H1 (cell line): Measurements from ENCODE around the gene UBTD2. TPM values are rescaled to one million over a fixed set of nuclear protein-coding genes. Genes with fewer than 3 reads are reported as not detected.

Source experiments
- CTCF ChIA-PET: fragments of 300-600 bp; sonication (Branson Sonifier 250); formaldehyde crosslinking; loops from one replicate; lab custom pipeline; 2021; ENCODE audit not compliant: partially characterized antibody; lab: Charles Lee
- POLR2A ChIA-PET: fragments of 300-600 bp; sonication (Branson Sonifier 250); formaldehyde crosslinking; loops from one replicate; lab custom pipeline; 2021; ENCODE audit warnings: inconsistent platforms; ENCODE audit not compliant: partially characterized antibody; lab: Charles Lee
- DNase-seq, 2 experiments: peaks; one replicate each; pipeline versions ENCODE4 v3.0.0 to v3.0.0-alpha.2; 2010 to 2022; ENCODE audit warnings: low spot score in 2 of 2, low read depth in 1 of 2, mixed read lengths in 1 of 2
- FAIRE-seq: peaks from 2 replicates; lab custom pipeline; 2011; peaks lifted over from hg19 to GRCh38; lab: Jason Lieb, UNC
- H2AFZ ChIP-seq: 2 replicates; pipeline ENCODE4 v1.8.1; 2012; ENCODE audit warnings: low read length, inconsistent platforms
- H2AK5ac ChIP-seq: 2 replicates; pipeline ENCODE4 v1.6.1; 2013; ENCODE audit warnings: low read depth, low read length
- H2BK120ac ChIP-seq: replicated peaks from 2 replicates; pipeline ENCODE3; 2013; ENCODE audit warnings: low read depth, low read length, inconsistent platforms
- H2BK12ac ChIP-seq: 2 replicates; pipeline ENCODE4 v1.6.1; 2013; ENCODE audit warnings: low read depth, low read length
- H2BK15ac ChIP-seq: 2 replicates; pipeline ENCODE4 v1.6.1; 2013; ENCODE audit warnings: low read length
- H2BK20ac ChIP-seq: 2 replicates; pipeline ENCODE4 v1.6.1; 2013; ENCODE audit warnings: low read length
- H2BK5ac ChIP-seq: 2 replicates; pipeline ENCODE4 v1.6.1; 2013; ENCODE audit warnings: low read depth, low read length
- H3K14ac ChIP-seq: 2 replicates; pipeline ENCODE4 v1.6.1; 2013; ENCODE audit warnings: inconsistent platforms; ENCODE audit not compliant: insufficient read length
- H3K18ac ChIP-seq: 2 replicates; pipeline ENCODE4 v1.6.1; 2013; ENCODE audit warnings: low read length; ENCODE audit errors: extremely low read depth
- H3K23ac ChIP-seq: 2 replicates; pipeline ENCODE4 v1.6.1; 2013; ENCODE audit warnings: inconsistent platforms; ENCODE audit not compliant: insufficient read length
- H3K23me2 ChIP-seq: 2 replicates; pipeline ENCODE4 v1.6.1; 2013; ENCODE audit warnings: low read depth, low read length
- H3K27ac ChIP-seq: 2 replicates; pipeline ENCODE4 v1.6.1; 2011; ENCODE audit warnings: low read depth, low read length, inconsistent platforms
- H3K27me3 ChIP-seq, 4 experiments: replicated peaks in 1 of 4; 1 replicate in 1 of 4; 2 replicates in 3 of 4; pipeline versions ENCODE4 v1.6.1 to v1.8.1; 2011 to 2013; ENCODE audit warnings: low read length in 3 of 4, mild to moderate bottlenecking in 3 of 4, inconsistent platforms in 2 of 4, mixed read lengths in 2 of 4, moderate library complexity in 1 of 4; ENCODE audit not compliant: control insufficient read depth in 3 of 4, insufficient read depth in 3 of 4; ENCODE audit errors: extremely low read depth in 1 of 4
- H3K36me3 ChIP-seq, 4 experiments: 2 replicates each; pipeline versions ENCODE4 v1.6.1 to v1.8.1; 2011 to 2013; ENCODE audit warnings: mild to moderate bottlenecking in 4 of 4, low read length in 3 of 4, moderate library complexity in 2 of 4, control low read depth in 1 of 4, inconsistent platforms in 1 of 4; ENCODE audit not compliant: insufficient read depth in 4 of 4, control insufficient read depth in 2 of 4
- H3K4ac ChIP-seq: replicated peaks from 2 replicates; pipeline ENCODE3; 2013; ENCODE audit warnings: low read length, low read depth, mixed read lengths, inconsistent platforms; ENCODE audit not compliant: insufficient read length
- H3K4me1 ChIP-seq, 4 experiments: replicated peaks in 1 of 4; 1 replicate in 1 of 4; 2 replicates in 3 of 4; pipeline versions ENCODE4 v1.6.1 to v1.8.1; 2011 to 2013; ENCODE audit warnings: low read length in 3 of 4, inconsistent platforms in 2 of 4, mixed read lengths in 1 of 4; ENCODE audit not compliant: insufficient read depth in 4 of 4, control insufficient read depth in 3 of 4
- H3K4me2 ChIP-seq, 2 experiments: 2 replicates each; pipeline versions ENCODE4 v1.6.1 to v1.8.1; 2011 to 2013; ENCODE audit warnings: low read depth in 2 of 2, low read length in 2 of 2, control low read depth in 1 of 2, inconsistent platforms in 1 of 2, mild to moderate bottlenecking in 1 of 2; ENCODE audit not compliant: insufficient read depth in 1 of 2
- H3K4me3 ChIP-seq, 4 experiments: fragments of 200-600, 300-600 bp in 1 of 4; sonication (generic), shearing (Covaris generic), sonication (Bioruptor Twin) in 1 of 4; 2 replicates each; pipeline versions ENCODE4 v1.5.1 to v1.8.1; 2011 to 2016; ENCODE audit warnings: low read length in 4 of 4, low read depth in 3 of 4, control low read depth in 2 of 4, inconsistent platforms in 2 of 4, mild to moderate bottlenecking in 2 of 4, mixed read lengths in 1 of 4, moderate library complexity in 1 of 4; ENCODE audit not compliant: insufficient read depth in 2 of 4; ENCODE audit errors: extremely low read depth in 1 of 4
- H3K56ac ChIP-seq: replicated peaks from 2 replicates; pipeline ENCODE3; 2013; ENCODE audit warnings: low read depth, mild to moderate bottlenecking, mixed read lengths, low read length, inconsistent platforms; ENCODE audit not compliant: insufficient read length
- H3K79me1 ChIP-seq: 2 replicates; pipeline ENCODE4 v1.6.1; 2013; ENCODE audit warnings: low read depth, low read length, control low read depth
- H3K79me2 ChIP-seq, 2 experiments: 2 replicates each; pipeline versions ENCODE4 v1.6.1 to v1.8.1; 2012 to 2013; ENCODE audit warnings: low read length in 2 of 2, mild to moderate bottlenecking in 2 of 2, inconsistent platforms in 1 of 2; ENCODE audit not compliant: insufficient read depth in 2 of 2, control insufficient read depth in 1 of 2
- H3K9ac ChIP-seq, 4 experiments: replicated peaks in 1 of 4; 1 replicate in 1 of 4; 2 replicates in 3 of 4; pipeline versions ENCODE4 v1.6.1 to v1.8.1; 2011 to 2013; ENCODE audit warnings: low read depth in 3 of 4, low read length in 3 of 4, control low read depth in 2 of 4, mild to moderate bottlenecking in 2 of 4, moderate library complexity in 2 of 4, inconsistent platforms in 1 of 4; ENCODE audit errors: extremely low read depth in 1 of 4
- H3K9me3 ChIP-seq, 2 experiments: 2 replicates each; pipeline versions ENCODE4 v1.6.1 to v1.8.1; 2012 to 2013; ENCODE audit warnings: mild to moderate bottlenecking in 2 of 2, moderate library complexity in 2 of 2, control low read depth in 1 of 2, inconsistent platforms in 1 of 2, low read depth in 1 of 2, low read length in 1 of 2, mixed read lengths in 1 of 2; ENCODE audit not compliant: insufficient read depth in 2 of 2
- H4K20me1 ChIP-seq, 2 experiments: replicated peaks in 1 of 2; 2 replicates each; pipeline versions ENCODE3 to v1.8.1; 2011 to 2013; ENCODE audit warnings: inconsistent platforms in 2 of 2, low read length in 2 of 2, mild to moderate bottlenecking in 1 of 2; ENCODE audit not compliant: insufficient read depth in 2 of 2, control insufficient read depth in 1 of 2
- H4K5ac ChIP-seq: 2 replicates; pipeline ENCODE4 v1.6.1; 2013; ENCODE audit warnings: low read length, low read depth, mixed read lengths, inconsistent platforms; ENCODE audit not compliant: insufficient read length
- H4K8ac ChIP-seq: 2 replicates; pipeline ENCODE4 v1.8.0; 2013; ENCODE audit warnings: mild to moderate bottlenecking, moderate library complexity, low read length, inconsistent platforms; ENCODE audit not compliant: insufficient read depth; ENCODE audit errors: extremely low read depth
- H4K91ac ChIP-seq: replicated peaks from 2 replicates; pipeline ENCODE3; 2013; ENCODE audit warnings: low read length, mixed read lengths, inconsistent platforms; ENCODE audit not compliant: insufficient read length
- CTCF ChIP-seq, 3 experiments: IDR thresholded peaks; 1 replicate in 2 of 3; 2 replicates in 1 of 3; pipeline versions ENCODE4 v1.5.1 to v1.6.1; 2011; ENCODE audit warnings: low read length in 3 of 3, mild to moderate bottlenecking in 3 of 3, inconsistent platforms in 2 of 3, low read depth in 1 of 3, moderate library complexity in 1 of 3; ENCODE audit not compliant: insufficient read depth in 1 of 3; ENCODE audit errors: control extremely low read depth in 1 of 3
- SP1 ChIP-seq: IDR thresholded peaks from 2 replicates; pipeline ENCODE4 v1.6.1; 2011; ENCODE audit warnings: low read depth, low read length
- SP4 ChIP-seq: IDR thresholded peaks from 2 replicates; pipeline ENCODE4 v1.6.1; 2012; ENCODE audit warnings: low read length, inconsistent platforms
- WGBS, 2 experiments: shearing (Covaris generic) in 1 of 2; methylation state at CpG; one replicate each; pipeline versions ENCODE4 v1.1.6 to v1.1.7; 2013 to 2015; ENCODE audit warnings: low lambda C conversion rate in 2 of 2, mixed read lengths in 2 of 2, inconsistent platforms in 1 of 2, low coverage in 1 of 2, missing lambda C conversion rate in 1 of 2; ENCODE audit not compliant: insufficient replicate concordance in 2 of 2, insufficient coverage in 1 of 2, insufficient read length in 1 of 2; ENCODE audit errors: extremely low coverage in 1 of 2, missing lambda C conversion rate in 1 of 2; 5-methylcytosine and 5-hydroxymethylcytosine counted together
- polyA plus RNA-seq, 7 experiments: library from polyadenylated mRNA; depleted of rRNA in 3 of 7; stranded (reverse) in 5 of 7; unstranded in 2 of 7; fragments of >200 nt in 5 of 7; fragments of 200-250 nt in 2 of 7; gene quantifications; 1 replicate in 5 of 7; 2 replicates in 1 of 7; 4 replicates in 1 of 7; pipeline versions ENCODE4 v1.2.1 to v1.2.3, GENCODE V29; 2011 to 2013; ENCODE audit warnings: missing spikeins in 2 of 7, mixed read lengths in 2 of 7
- total RNA-seq: library from RNA; stranded (reverse); fragmentation: NEBNext Ultra II Directional; extraction: Animal tissue kit (Norgen Biotek cat#: 25700); gene quantifications from 2 replicates; pipeline ENCODE4 v1.2.1, GENCODE V29; 2021

UBTD2 gene
- total and polyA plus RNA-seq, 2 of the 8 experiments (the other 6 are each of a cell fraction or from before 2014, with no cell fraction given): 14.5 to 39.2 TPM

GRCh38 chr5:172251419-172251818 lies 32.1 kb downstream of the UBTD2 start:
- Histone ChIP-seq H3K23ac (no peak overlapping the region), H3K56ac (no peak overlapping the region), H2BK5ac (no peak overlapping the region), H2BK12ac (no peak overlapping the region), H3K9me3 (no peaks in the 10 kb centered on the region), H4K5ac (no peak overlapping the region), H2BK15ac (no peak overlapping the region), H3K4ac (no peak overlapping the region), H3K27me3 (no peaks in the 10 kb centered on the region), H3K36me3 (peaks cover 2 to 18% (median 11%) of the 10 kb centered on the region in 4 experiments; a peak in 5 of 8 replicates), H4K91ac (no peak overlapping the region), H3K79me2 (peaks cover 0 to 76% of the 10 kb centered on the region in 2 experiments; a peak in 3 of 4 replicates), H3K4me3 (no peak overlapping the region), H3K79me1 (peaks cover 8% of the 10 kb centered on the region), H3K27ac (no peak overlapping the region), H3K23me2 (no peaks in the 10 kb centered on the region), H4K8ac (no peak overlapping the region), H2AFZ (no peak overlapping the region), H3K18ac (no peak overlapping the region), H3K4me2 (no peak overlapping the region), H3K4me1 (no peaks in the 10 kb centered on the region), H2BK120ac (no peak overlapping the region), H4K20me1 (peaks cover 0 to 4% of the 10 kb centered on the region in 2 experiments), H3K9ac (no peak overlapping the region), H3K14ac (no peak overlapping the region), H2AK5ac (no peak overlapping the region), H2BK20ac (no peak overlapping the region)
- DNase-seq (no peak), FAIRE-seq (no peak)
- ChIA-PET CTCF (interaction anchor here (0.6 to 1.0 kb wide), 5 partner anchors 10 to 147 kb away, joined by 3 to 5 read pairs (median 3); no protein-coding TSS in a partner anchor), POLR2A (interaction anchor here (0.6 kb wide), 1 partner anchor 179 kb away, joined by 3 read pairs; no protein-coding TSS in a partner anchor)
- TF ChIP-seq SP4 (no peak), CTCF (IDR thresholded peaks at IDR 0.05; ENCODE audit: control extremely low read depth in 1 of 3, insufficient read depth in 1 of 3, low read depth in 1 of 3, low read length in 3 of 3) (no peak), SP1 (no peak)
- 90% methylated on average over 1 of the region's 1 CpG; no CpG with 5 or more reads in 1 of the 2 experiments for WGBS, 2 experiments
